ENCODE data around the gene KCNK13. TPM values are rescaled to one million over a fixed set of nuclear protein-coding genes. Genes with fewer than 3 reads are reported as not detected.

The KCNK13 gene
- total and polyA plus RNA-seq, 9 of the 15 experiments (the other 6 are each of a cell fraction or from before 2014, with no cell fraction given) = 0.03 to 0.05 TPM; not detected in 7

DNA sequence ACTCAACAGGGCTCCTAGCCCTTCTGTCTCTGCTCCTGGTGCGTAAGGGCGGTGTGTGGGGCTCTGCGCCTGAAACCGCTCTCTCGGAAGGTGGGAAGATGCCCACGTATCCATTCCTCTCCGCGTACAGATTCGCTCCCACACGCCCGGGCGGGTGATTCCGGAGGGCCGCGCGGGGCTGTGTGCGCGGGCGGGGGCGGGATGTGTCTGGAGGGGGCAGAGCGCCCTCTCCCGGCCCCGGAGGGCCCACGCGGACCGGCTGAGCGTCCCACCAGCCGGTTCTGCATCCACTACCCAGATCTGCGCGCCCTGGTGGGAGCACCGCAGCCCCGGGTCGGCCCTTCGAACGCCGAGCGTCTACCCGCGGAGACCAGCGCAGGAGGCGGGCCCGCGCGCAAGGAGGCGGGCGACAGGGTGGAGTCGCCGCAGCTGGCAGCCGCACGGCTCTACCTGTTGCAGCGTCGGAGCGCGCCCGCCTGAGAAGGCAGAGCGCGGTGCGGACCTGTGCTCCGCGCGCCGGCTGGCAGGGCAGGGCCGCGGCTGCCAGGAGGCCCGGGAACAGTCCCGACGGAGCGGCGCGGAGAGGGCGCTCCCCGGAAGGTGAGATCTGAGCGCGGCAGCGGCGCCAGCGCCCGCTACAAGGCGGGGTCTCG, 1.4 kb upstream of the KCNK13 start:
- DNase-seq (ENCODE audit: extremely low read depth in 1 of 4, low spot score in 3 of 4) (peak; percentile 62 to 78 (median 64)), ATAC-seq (peak; percentile 98), FAIRE-seq (no peak)
- Histone ChIP-seq H3K27me3 (ENCODE audit: control insufficient read depth in 2 of 2, insufficient read depth in 2 of 2, low read length in 2 of 2) (peaks cover 6 to 39% of the 10 kb centered on the region in 2 experiments; a peak in 3 of 5 replicates), H3K9me3 (replicated peaks; ENCODE audit: control insufficient read depth, insufficient read depth, low read depth, low read length) (no peaks in the 10 kb centered on the region), H3K4me1 (replicated peaks in 1 of 2; ENCODE audit: control insufficient read depth in 2 of 2, insufficient read depth in 2 of 2, low read length in 2 of 2) (peaks cover 0 to 21% of the 10 kb centered on the region in 2 experiments; a peak in 2 of 5 replicates), H3K4me3 (peak overlapping the region; percentile 28), H3K4me2 (ENCODE audit: insufficient read depth, low read length) (peak overlapping the region; percentile 73), H3K9me1 (ENCODE audit: control insufficient read depth, insufficient read depth, low read length) (no peaks in the 10 kb centered on the region), H3K9ac (ENCODE audit: insufficient read depth in 1 of 2, low read depth in 2 of 2, low read length in 2 of 2) (peak overlapping the region in 1 of 2 experiments; percentile 35; a peak in 1 of 4 replicates), H3K27ac (ENCODE audit: extremely low read depth, low read depth, low read length) (no peak overlapping the region), H4K20me1 (replicated peaks; ENCODE audit: control insufficient read depth, insufficient read depth, low read length) (no peaks in the 10 kb centered on the region), H3K79me2 (ENCODE audit: control insufficient read depth, insufficient read depth, low read length) (no peaks in the 10 kb centered on the region), H2AFZ (ENCODE audit: low read depth, low read length) (peak overlapping the region; percentile 80), H3K36me3 (ENCODE audit: control insufficient read depth, insufficient read depth, low read length) (no peaks in the 10 kb centered on the region)
- in situ Hi-C loops (cut with MboI) = no loop called here
- 2% methylated on average over 30 of the region's 80 CpGs for whole genome bisulfite sequencing (ENCODE audit: insufficient coverage, low coverage, missing lambda C conversion rate)
- BruUV-seq (replicated peaks) = no TSS peak
- intact Hi-C loops (cut with micrococcal nuclease) = loop anchor here (2.0 kb wide), 1 partner anchor 88 kb away; no protein-coding TSS in a partner anchor
- POLR2A ChIA-PET = interaction anchor here (1.0 kb wide), 1 partner anchor 15 kb away, joined by 3 read pairs; no protein-coding TSS in a partner anchor
- CTCF ChIA-PET (ENCODE audit: low intra/inter-chr PET ratio) = interaction anchor here (1.4 kb wide), 1 partner anchor 88 kb away, joined by 8 read pairs; no protein-coding TSS in a partner anchor
- TF ChIP-seq, protein P1, sequence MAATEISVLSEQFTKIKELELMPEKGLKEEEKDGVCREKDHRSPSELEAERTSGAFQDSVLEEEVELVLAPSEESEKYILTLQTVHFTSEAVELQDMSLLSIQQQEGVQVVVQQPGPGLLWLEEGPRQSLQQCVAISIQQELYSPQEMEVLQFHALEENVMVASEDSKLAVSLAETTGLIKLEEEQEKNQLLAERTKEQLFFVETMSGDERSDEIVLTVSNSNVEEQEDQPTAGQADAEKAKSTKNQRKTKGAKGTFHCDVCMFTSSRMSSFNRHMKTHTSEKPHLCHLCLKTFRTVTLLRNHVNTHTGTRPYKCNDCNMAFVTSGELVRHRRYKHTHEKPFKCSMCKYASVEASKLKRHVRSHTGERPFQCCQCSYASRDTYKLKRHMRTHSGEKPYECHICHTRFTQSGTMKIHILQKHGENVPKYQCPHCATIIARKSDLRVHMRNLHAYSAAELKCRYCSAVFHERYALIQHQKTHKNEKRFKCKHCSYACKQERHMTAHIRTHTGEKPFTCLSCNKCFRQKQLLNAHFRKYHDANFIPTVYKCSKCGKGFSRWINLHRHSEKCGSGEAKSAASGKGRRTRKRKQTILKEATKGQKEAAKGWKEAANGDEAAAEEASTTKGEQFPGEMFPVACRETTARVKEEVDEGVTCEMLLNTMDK (IDR thresholded peaks at IDR 0.05; ENCODE audit: borderline replicate concordance, insufficient read depth, low read depth, low read length, poor library complexity, severe bottlenecking) = peak; percentile 6
- TF ChIP-seq PHF20 (IDR thresholded peaks at IDR 0.05; ENCODE audit: partially characterized antibody) (no peak), ZNF717 (CRISPR knock-in tag; IDR thresholded peaks at IDR 0.05) (no peak), ZBTB26 (CRISPR knock-in tag; IDR thresholded peaks at IDR 0.05) (no peak), U2AF1 (optimal IDR thresholded peaks at IDR 0.05; ENCODE audit: low read depth, low read length) (no peak), ESRRB (CRISPR knock-in tag; IDR thresholded peaks at IDR 0.05; ENCODE audit: borderline replicate concordance) (no peak), ZNF408 (CRISPR knock-in tag; IDR thresholded peaks at IDR 0.05; ENCODE audit: low read depth) (no peak), SNRNP70 (optimal IDR thresholded peaks at IDR 0.05; ENCODE audit: low read depth, low read length) (no peak), ARID2 (IDR thresholded peaks at IDR 0.05) (no peak), RAD21 (CRISPR knock-in tag; conservative IDR thresholded peaks at IDR 0.05 in 1 of 2, IDR thresholded peaks at IDR 0.05 in 1 of 2) (peak; percentile 27 to 65), LARP7 (IDR thresholded peaks at IDR 0.05) (no peak), KDM5B (IDR thresholded peaks at IDR 0.05; ENCODE audit: insufficient replicate concordance, low read depth, low read length) (no peak), ZNF41 (CRISPR knock-in tag; conservative IDR thresholded peaks at IDR 0.05) (no peak), SMARCA4 (IDR thresholded peaks at IDR 0.05) (no peak), NCOA6 (IDR thresholded peaks at IDR 0.05) (no peak), ZKSCAN8 (CRISPR knock-in tag; IDR thresholded peaks at IDR 0.05) (no peak)
